SK-N-SH treated with all-trans-retinoic acid at 6 μM for 48 hours (cell line): Measurements from ENCODE around the gene MT1F.
A peak's percentile ranks its signal among the peaks of the same experiment; 100 is the strongest.

Source experiments
- ATAC-seq: fragments of 200-7000 bp; cut with Tn5 transposase; 3 replicates; pipeline ENCODE4 v1.9.1; 2020; ENCODE audit warnings: mild to moderate bottlenecking, moderate library complexity
- BACH2 ChIP-seq: fragments of 250-450 bp; sonication (Bioruptor Pico); IDR thresholded peaks from 2 replicates; pipeline ENCODE4 v1.9.0; 2021; ENCODE audit warnings: mild to moderate bottlenecking, borderline replicate concordance
- CSDC2 ChIP-seq: fragments of 250-450 bp; sonication (Bioruptor Pico); IDR thresholded peaks from 2 replicates; pipeline ENCODE4 v1.5.0; 2020; ENCODE audit warnings: mild to moderate bottlenecking, moderate library complexity
- ESRRG ChIP-seq: fragments of 250-450 bp; sonication (Bioruptor Pico); IDR thresholded peaks from 2 replicates; pipeline ENCODE4 v1.6.1; 2021; ENCODE audit warnings: mild to moderate bottlenecking
- GLIS3 ChIP-seq: fragments of 250-450 bp; sonication (Bioruptor Pico); IDR thresholded peaks from 2 replicates; pipeline ENCODE4 v1.5.0; 2020; ENCODE audit warnings: mild to moderate bottlenecking, moderate library complexity
- ISL1 ChIP-seq: fragments of 250-450 bp; sonication (Bioruptor Pico); IDR thresholded peaks from 2 replicates; pipeline ENCODE4 v2.1.2; 2022; ENCODE audit warnings: mild to moderate bottlenecking, moderate library complexity
- OSR1 ChIP-seq: fragments of 250-450 bp; sonication (Bioruptor Pico); IDR thresholded peaks from 2 replicates; pipeline ENCODE4 v1.8.0; 2022; ENCODE audit warnings: moderate library complexity, mild to moderate bottlenecking, inconsistent platforms
- RARB ChIP-seq: fragments of 250-450 bp; sonication (Bioruptor Pico); IDR thresholded peaks from 2 replicates; pipeline ENCODE4 v1.8.0; 2021; ENCODE audit warnings: mild to moderate bottlenecking, moderate library complexity
- TCF4 ChIP-seq: fragments of 250-450 bp; sonication (Bioruptor Pico); IDR thresholded peaks from 2 replicates; pipeline ENCODE4 v1.8.0; 2021; ENCODE audit warnings: mild to moderate bottlenecking, moderate library complexity, borderline replicate concordance
- TOX ChIP-seq: fragments of 250-450 bp; sonication (Bioruptor Pico); IDR thresholded peaks from 2 replicates; pipeline ENCODE4 v1.8.0; 2021; ENCODE audit warnings: mild to moderate bottlenecking, moderate library complexity, borderline replicate concordance
- ZC3H10 ChIP-seq: fragments of 250-450 bp; sonication (Bioruptor Pico); IDR thresholded peaks from 2 replicates; pipeline ENCODE4 v1.5.1; 2021; ENCODE audit warnings: mild to moderate bottlenecking, moderate library complexity
- ZFP3 ChIP-seq: fragments of 250-450 bp; sonication (Bioruptor Pico); IDR thresholded peaks from 2 replicates; pipeline ENCODE4 v1.5.0; 2020; ENCODE audit warnings: mild to moderate bottlenecking, moderate library complexity
- ZFP30 ChIP-seq: fragments of 450-650 bp; formaldehyde crosslinking; IDR thresholded peaks from 2 replicates; pipeline ENCODE4 v1.5.0; 2022; ENCODE audit warnings: mild to moderate bottlenecking, moderate library complexity
- ZNF565 ChIP-seq: fragments of 450-650 bp; formaldehyde crosslinking; conservative IDR thresholded peaks from 2 replicates; pipeline ENCODE4 v1.5.0; 2020; ENCODE audit warnings: low read depth, mild to moderate bottlenecking, moderate library complexity
- ZNF70 ChIP-seq: fragments of 450-650 bp; formaldehyde crosslinking; IDR thresholded peaks from 2 replicates; pipeline ENCODE4 v1.5.0; 2020; ENCODE audit warnings: mild to moderate bottlenecking, moderate library complexity
- ZNF8 ChIP-seq: fragments of 450-650 bp; formaldehyde crosslinking; IDR thresholded peaks from 2 replicates; pipeline ENCODE4 v1.5.0; 2020; ENCODE audit warnings: mild to moderate bottlenecking, moderate library complexity
- TF ChIP-seq, protein P1 (sequence below): fragments of 250-450 bp; sonication (Bioruptor Pico); IDR thresholded peaks from 2 replicates; pipeline ENCODE4 v1.5.1; 2020; ENCODE audit warnings: low read depth, mild to moderate bottlenecking, moderate library complexity
- TF ChIP-seq, protein P2 (sequence below): fragments of 250-450 bp; sonication (Bioruptor Pico); IDR thresholded peaks from 2 replicates; pipeline ENCODE4 v1.8.0; 2020; ENCODE audit warnings: mild to moderate bottlenecking, moderate library complexity, borderline replicate concordance
- TF ChIP-seq, protein P3 (sequence below): fragments of 250-450 bp; sonication (Bioruptor Pico); IDR thresholded peaks from 2 replicates; pipeline ENCODE4 v1.5.1; 2021; ENCODE audit warnings: mild to moderate bottlenecking, moderate library complexity
- TF ChIP-seq, protein P4 (sequence below): fragments of 250-450 bp; sonication (Bioruptor Pico); IDR thresholded peaks from 2 replicates; pipeline ENCODE4 v1.8.0; 2021; ENCODE audit warnings: low read depth, mild to moderate bottlenecking, moderate library complexity, borderline replicate concordance

Gene MT1F

DNA sequence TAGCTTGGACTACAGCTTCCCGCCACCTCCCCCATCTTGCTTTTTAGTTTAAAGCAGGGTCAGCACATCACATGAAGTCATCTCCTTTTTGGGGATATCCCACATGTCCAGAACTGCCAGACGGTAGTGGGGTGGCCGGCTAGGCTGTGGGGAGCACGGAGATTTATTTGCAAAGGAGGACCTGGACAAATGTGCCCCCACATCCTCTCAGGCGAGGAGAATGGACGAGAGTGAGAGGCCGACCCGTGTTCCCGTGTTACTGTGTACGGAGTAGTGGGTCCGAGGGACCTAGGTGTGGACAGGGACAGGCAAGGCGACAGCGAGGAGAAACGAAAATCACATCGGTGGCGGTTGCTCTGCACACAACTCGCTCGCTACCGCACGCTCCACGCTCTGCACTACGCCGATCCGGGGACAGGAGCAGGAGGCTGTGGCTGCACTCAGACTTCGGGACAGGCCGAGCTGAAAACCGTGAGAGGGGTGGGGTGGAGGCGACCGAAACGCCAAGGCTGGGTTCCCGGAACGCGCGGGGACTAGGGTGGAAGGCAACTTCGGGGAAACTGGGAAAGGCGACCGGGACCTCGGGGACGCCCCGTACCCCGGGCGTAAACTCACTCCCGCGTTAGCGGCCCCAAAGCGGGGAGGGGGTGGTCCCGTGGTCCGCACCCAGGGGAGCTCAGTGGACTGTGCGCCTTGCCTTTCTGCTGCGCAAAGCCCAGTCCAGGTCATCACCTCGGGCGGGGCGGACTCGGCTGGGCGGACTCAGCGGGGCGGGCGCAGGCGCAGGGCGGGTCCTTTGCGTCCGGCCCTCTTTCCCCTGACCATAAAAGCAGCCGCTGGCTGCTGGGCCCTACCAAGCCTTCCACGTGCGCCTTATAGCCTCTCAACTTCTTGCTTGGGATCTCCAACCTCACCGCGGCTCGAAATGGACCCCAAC lies 19.7 kb upstream of the MT1F start, which contains the start of gene MT1A:
TSS of gene MT1A (plus strand) at position 853 of the 937 bp plus-strand sequence. CDS start at position 926, 73 bp downstream.
- TF ChIP-seq ISL1 (CRISPR knock-in tag) (no peak), ZFP3 (CRISPR knock-in tag) (no peak), ZC3H10 (CRISPR knock-in tag) (no peak), ZNF70 (CRISPR knock-in tag) (no peak), ZNF8 (no peak), ZFP30 (CRISPR knock-in tag) (no peak), BACH2 (CRISPR knock-in tag) (no peak), ESRRG (no peak), ZNF565 (CRISPR knock-in tag) (no peak), TOX (CRISPR knock-in tag) (no peak), GLIS3 (no peak), RARB (CRISPR knock-in tag) (no peak)
- TF ChIP-seq, protein P1, sequence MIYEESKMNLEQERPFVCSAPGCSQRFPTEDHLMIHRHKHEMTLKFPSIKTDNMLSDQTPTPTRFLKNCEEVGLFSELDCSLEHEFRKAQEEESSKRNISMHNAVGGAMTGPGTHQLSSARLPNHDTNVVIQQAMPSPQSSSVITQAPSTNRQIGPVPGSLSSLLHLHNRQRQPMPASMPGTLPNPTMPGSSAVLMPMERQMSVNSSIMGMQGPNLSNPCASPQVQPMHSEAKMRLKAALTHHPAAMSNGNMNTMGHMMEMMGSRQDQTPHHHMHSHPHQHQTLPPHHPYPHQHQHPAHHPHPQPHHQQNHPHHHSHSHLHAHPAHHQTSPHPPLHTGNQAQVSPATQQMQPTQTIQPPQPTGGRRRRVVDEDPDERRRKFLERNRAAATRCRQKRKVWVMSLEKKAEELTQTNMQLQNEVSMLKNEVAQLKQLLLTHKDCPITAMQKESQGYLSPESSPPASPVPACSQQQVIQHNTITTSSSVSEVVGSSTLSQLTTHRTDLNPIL (CRISPR knock-in tag) = no peak
- TF ChIP-seq, protein P2, sequence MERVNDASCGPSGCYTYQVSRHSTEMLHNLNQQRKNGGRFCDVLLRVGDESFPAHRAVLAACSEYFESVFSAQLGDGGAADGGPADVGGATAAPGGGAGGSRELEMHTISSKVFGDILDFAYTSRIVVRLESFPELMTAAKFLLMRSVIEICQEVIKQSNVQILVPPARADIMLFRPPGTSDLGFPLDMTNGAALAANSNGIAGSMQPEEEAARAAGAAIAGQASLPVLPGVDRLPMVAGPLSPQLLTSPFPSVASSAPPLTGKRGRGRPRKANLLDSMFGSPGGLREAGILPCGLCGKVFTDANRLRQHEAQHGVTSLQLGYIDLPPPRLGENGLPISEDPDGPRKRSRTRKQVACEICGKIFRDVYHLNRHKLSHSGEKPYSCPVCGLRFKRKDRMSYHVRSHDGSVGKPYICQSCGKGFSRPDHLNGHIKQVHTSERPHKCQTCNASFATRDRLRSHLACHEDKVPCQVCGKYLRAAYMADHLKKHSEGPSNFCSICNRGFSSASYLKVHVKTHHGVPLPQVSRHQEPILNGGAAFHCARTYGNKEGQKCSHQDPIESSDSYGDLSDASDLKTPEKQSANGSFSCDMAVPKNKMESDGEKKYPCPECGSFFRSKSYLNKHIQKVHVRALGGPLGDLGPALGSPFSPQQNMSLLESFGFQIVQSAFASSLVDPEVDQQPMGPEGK (CRISPR knock-in tag) = no peak
- TF ChIP-seq, protein P3, sequence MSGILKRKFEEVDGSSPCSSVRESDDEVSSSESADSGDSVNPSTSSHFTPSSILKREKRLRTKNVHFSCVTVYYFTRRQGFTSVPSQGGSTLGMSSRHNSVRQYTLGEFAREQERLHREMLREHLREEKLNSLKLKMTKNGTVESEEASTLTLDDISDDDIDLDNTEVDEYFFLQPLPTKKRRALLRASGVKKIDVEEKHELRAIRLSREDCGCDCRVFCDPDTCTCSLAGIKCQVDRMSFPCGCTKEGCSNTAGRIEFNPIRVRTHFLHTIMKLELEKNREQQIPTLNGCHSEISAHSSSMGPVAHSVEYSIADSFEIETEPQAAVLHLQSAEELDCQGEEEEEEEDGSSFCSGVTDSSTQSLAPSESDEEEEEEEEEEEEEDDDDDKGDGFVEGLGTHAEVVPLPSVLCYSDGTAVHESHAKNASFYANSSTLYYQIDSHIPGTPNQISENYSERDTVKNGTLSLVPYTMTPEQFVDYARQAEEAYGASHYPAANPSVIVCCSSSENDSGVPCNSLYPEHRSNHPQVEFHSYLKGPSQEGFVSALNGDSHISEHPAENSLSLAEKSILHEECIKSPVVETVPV (CRISPR knock-in tag) = no peak
- peak; percentile 78 for ATAC-seq

DNA sequence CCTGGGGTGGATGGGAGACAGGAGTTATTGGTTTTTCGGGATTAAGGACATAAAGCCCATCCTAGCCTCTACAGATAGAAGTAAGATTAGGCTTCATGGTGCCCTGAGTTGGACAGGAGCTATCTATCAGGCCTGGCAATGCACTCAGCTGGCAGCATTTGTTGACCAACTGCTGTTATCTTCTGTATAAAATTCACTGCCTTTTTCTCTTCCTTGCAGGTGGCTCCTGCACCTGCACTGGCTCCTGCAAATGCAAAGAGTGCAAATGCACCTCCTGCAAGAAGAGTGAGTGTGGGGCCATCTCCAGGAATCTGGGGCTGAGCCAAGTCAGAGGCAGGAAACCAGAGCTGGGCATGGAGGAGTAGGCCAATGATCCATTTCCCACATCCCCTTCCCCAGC lies 18.7 kb upstream of the MT1F start:
- TF ChIP-seq, protein P1 (CRISPR knock-in tag) = no peak
- no peak for TF ChIP-seq TCF4 (CRISPR knock-in tag)
- no peak for ATAC-seq

DNA sequence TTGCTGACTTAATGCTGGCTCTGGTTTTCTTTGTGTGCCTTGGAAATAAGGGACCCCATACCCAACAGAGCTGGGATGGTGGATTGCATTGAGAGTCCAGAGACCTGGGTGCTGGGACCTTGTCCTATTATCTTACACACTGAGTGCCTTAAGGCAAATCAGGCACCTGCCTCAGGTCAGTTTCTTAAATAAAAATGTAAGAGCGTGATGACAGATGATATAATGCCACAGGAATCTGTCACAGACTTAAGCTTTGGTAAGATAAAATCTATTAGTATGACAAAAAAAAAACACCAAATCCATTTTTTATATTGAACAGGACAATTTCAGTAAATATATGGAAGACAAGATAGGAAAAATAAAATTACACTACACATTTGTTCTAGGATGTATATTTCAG lies 17.7 kb upstream of the MT1F start:
- ATAC-seq = no peak
- TF ChIP-seq OSR1 (CRISPR knock-in tag) (no peak), ZNF565 (CRISPR knock-in tag) (no peak), ISL1 (CRISPR knock-in tag) (no peak), GLIS3 (no peak), RARB (CRISPR knock-in tag) (no peak), CSDC2 (CRISPR knock-in tag) (no peak), ZNF8 (no peak), ZFP30 (CRISPR knock-in tag) (no peak), TOX (CRISPR knock-in tag) (no peak), ESRRG (no peak), ZC3H10 (CRISPR knock-in tag) (no peak), ZNF70 (CRISPR knock-in tag) (no peak), BACH2 (CRISPR knock-in tag) (no peak)
- TF ChIP-seq, protein P3 (CRISPR knock-in tag) = no peak
- TF ChIP-seq, protein P2 (CRISPR knock-in tag) = no peak
- TF ChIP-seq, protein P4, sequence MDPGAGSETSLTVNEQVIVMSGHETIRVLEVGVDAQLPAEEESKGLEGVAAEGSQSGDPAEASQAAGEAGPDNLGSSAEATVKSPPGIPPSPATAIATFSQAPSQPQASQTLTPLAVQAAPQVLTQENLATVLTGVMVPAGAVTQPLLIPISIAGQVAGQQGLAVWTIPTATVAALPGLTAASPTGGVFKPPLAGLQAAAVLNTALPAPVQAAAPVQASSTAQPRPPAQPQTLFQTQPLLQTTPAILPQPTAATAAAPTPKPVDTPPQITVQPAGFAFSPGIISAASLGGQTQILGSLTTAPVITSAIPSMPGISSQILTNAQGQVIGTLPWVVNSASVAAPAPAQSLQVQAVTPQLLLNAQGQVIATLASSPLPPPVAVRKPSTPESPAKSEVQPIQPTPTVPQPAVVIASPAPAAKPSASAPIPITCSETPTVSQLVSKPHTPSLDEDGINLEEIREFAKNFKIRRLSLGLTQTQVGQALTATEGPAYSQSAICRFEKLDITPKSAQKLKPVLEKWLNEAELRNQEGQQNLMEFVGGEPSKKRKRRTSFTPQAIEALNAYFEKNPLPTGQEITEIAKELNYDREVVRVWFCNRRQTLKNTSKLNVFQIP (CRISPR knock-in tag) = no peak
- TF ChIP-seq, protein P1 (CRISPR knock-in tag) = no peak
